Gastroesophageal sphincter (tissue), 4 donors: ENCODE data around the gene NRF1. TPM values are rescaled to one million over a fixed set of nuclear protein-coding genes. Genes with fewer than 3 reads are reported as not detected.

Experiments
- ATAC-seq: fragments of 150-250 bp; one replicate; pipeline ENCODE4 v1.9.1; 2016; ENCODE audit warnings: mild to moderate bottlenecking, moderate library complexity
- H3K27ac ChIP-seq, 4 donors: fragments of 200-600 bp; sonication (generic) in 3 of 4; 1 replicate in 3 of 4; 2 replicates in 1 of 4; pipeline ENCODE4 v1.5.1; 2016 to 2019
- H3K27me3 ChIP-seq: fragments of 200-600 bp; sonication (generic); one replicate; pipeline ENCODE4 v1.5.1; 2019
- H3K36me3 ChIP-seq, 2 donors: fragments of 200-600 bp; sonication (generic); one replicate each; pipeline ENCODE4 v1.5.1; 2019; ENCODE audit warnings: control low read depth in 1 of 2
- H3K4me1 ChIP-seq, 3 donors: fragments of 200-600 bp; sonication (generic); 1 replicate in 2 of 3; 2 replicates in 1 of 3; pipeline ENCODE4 v1.5.1; 2016 to 2019; ENCODE audit warnings: control low read depth in 2 of 3
- H3K4me3 ChIP-seq, 2 donors: fragments of 200-600 bp; sonication (generic); one replicate each; pipeline ENCODE4 v1.5.1; 2019; ENCODE audit warnings: mild to moderate bottlenecking in 1 of 2, moderate library complexity in 1 of 2
- H3K9me3 ChIP-seq, 3 donors: fragments of 200-600 bp; sonication (generic); one replicate each; pipeline ENCODE4 v1.5.1; 2017 to 2019; ENCODE audit warnings: control low read depth in 2 of 3
- EP300 ChIP-seq: sonication (generic); formaldehyde crosslinking; IDR thresholded peaks from one replicate; pipeline ENCODE4 v1.6.1; 2017; ENCODE audit warnings: antibody characterized with exemption, mild to moderate bottlenecking
- POLR2A ChIP-seq, 2 donors: fragments of 450-650 bp; IDR thresholded peaks; one replicate each; pipeline ENCODE4 v1.6.1; 2017; ENCODE audit warnings: antibody characterized with exemption in 2 of 2, mild to moderate bottlenecking in 2 of 2, moderate library complexity in 1 of 2
- POLR2AphosphoS5 ChIP-seq: sonication (generic); formaldehyde crosslinking; IDR thresholded peaks from one replicate; pipeline ENCODE4 v1.6.1; 2017; ENCODE audit warnings: antibody characterized with exemption
- WGBS, 2 donors: methylation state at CpG; one replicate each; pipeline ENCODE4 v1.1.5; 2018; ENCODE audit warnings: low coverage in 1 of 2; 5-methylcytosine and 5-hydroxymethylcytosine counted together
- total RNA-seq, 4 donors: library from RNA; depleted of rRNA; stranded (reverse); fragments of >200 nt; gene quantifications; one replicate each; pipeline ENCODE4 v1.1.0, GENCODE V29; 2016
- TF ChIP-seq, protein P1 (sequence below), 4 experiments: fragments of 200-600 bp in 2 of 4; fragments of 450-650 bp in 2 of 4; sonication (generic) in 1 of 4; IDR thresholded peaks; one replicate each; pipeline ENCODE4 v1.5.1; 2017 to 2019; ENCODE audit warnings: antibody characterized with exemption in 4 of 4, mild to moderate bottlenecking in 2 of 4, moderate library complexity in 2 of 4

Gene NRF1
- total RNA-seq, 4 donors from 2014 or later, result 7.8 to 20.5 (median 17.0) TPM

DNA sequence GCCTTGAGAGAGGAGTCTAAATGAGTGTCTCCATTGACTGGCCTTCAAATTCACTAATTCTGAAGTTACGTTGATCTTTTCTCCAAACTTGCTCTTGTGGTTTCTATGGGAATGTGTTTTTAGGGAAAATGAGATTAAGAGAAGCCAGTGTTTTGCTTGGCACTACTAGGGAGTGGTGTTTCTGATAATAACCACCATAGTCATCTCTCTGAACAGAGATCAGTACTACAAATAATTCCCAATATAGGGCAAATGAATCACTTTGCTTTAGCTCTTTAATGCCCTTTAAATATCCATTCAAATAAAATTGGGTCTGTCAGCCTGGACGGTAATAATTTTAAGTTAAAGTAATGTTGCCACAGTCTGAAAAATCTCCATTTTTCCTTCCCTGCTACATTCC is 90.8 kb downstream of the NRF1 start:
- WGBS, 2 donors, result 78 to 93% methylated on average over 2 of the region's 2 CpGs
- no peak for ATAC-seq
- peaks cover 0 to 23% of the 10 kb centered on the region in 2 donors for H3K36me3 ChIP-seq
- no peaks in the 10 kb centered on the region for H3K27me3 ChIP-seq
- no peak overlapping the region for H3K27ac ChIP-seq
- no peak overlapping the region for H3K4me3 ChIP-seq
- H3K9me3 ChIP-seq, result no peaks in the 10 kb centered on the region
- no peaks in the 10 kb centered on the region for H3K4me1 ChIP-seq
- no peak for TF ChIP-seq EP300
- TF ChIP-seq, protein P1, sequence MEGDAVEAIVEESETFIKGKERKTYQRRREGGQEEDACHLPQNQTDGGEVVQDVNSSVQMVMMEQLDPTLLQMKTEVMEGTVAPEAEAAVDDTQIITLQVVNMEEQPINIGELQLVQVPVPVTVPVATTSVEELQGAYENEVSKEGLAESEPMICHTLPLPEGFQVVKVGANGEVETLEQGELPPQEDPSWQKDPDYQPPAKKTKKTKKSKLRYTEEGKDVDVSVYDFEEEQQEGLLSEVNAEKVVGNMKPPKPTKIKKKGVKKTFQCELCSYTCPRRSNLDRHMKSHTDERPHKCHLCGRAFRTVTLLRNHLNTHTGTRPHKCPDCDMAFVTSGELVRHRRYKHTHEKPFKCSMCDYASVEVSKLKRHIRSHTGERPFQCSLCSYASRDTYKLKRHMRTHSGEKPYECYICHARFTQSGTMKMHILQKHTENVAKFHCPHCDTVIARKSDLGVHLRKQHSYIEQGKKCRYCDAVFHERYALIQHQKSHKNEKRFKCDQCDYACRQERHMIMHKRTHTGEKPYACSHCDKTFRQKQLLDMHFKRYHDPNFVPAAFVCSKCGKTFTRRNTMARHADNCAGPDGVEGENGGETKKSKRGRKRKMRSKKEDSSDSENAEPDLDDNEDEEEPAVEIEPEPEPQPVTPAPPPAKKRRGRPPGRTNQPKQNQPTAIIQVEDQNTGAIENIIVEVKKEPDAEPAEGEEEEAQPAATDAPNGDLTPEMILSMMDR (IDR thresholded peaks at IDR 0.05), result no peak
- no peak for TF ChIP-seq POLR2A (IDR thresholded peaks at IDR 0.05)
- no peak for TF ChIP-seq POLR2AphosphoS5

DNA sequence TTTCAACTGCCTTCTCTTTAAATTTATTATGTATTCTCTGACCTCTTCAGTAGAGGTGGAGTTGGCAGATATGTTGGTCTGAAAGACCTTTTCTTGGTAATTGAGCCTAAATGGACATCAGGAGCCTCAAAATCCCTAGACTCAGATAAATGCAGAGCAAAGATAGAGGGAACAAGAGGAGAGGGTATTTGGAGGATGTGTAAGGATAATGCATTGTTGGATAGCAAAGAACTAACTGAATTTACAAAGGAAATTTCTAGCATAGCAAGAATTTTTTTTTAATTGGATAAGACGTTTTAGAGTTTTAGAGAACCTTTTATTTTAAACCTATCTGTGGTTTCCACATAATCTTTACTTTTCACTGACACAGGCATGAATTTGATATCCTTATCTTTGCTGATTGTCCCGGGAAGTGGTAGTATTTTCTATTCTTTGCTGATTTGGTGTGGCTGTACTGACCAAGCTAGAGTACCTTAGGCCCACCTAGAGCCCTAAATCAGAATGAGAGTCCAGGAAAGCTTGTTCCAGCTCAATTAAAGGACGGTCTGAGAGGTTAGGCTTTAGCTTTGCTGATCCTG is 91.3 kb downstream of the NRF1 start:
- Histone ChIP-seq H3K4me3 (no peak overlapping the region), H3K27ac (no peak overlapping the region), H3K27me3 (no peaks in the 10 kb centered on the region), H3K4me1 (no peaks in the 10 kb centered on the region), H3K9me3 (no peaks in the 10 kb centered on the region), H3K36me3 (peaks cover 0 to 19% of the 10 kb centered on the region in 2 donors)
- TF ChIP-seq POLR2AphosphoS5 (no peak), POLR2A (IDR thresholded peaks at IDR 0.05) (no peak), EP300 (no peak)
- TF ChIP-seq, protein P1 (IDR thresholded peaks at IDR 0.05), result no peak
- WGBS, 2 donors, result 69 to 74% methylated on average over 2 to 3 of the region's 3 CpGs
- no peak for ATAC-seq

DNA sequence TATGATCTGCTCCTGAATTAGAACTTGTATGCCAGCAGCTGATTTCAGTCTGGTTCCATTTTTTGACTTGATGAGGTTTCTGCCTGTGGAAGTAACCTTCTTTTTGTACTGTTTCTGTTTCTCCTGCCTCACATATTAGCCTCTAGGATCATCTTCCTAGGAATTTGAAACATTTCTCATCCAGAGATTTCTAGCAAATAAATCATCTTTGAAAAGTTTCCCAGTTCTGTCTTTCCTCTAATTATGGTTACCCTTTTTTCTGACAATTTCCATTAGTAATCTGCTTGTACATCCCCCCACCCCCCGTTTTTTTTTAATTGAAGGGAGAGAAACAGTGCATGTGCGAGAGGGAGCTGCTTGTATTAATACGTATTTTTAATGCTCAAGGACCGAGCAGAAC is 92.2 kb downstream of the NRF1 start:
- ATAC-seq, result no peak
- H3K4me3 ChIP-seq, result no peak overlapping the region
- H3K27me3 ChIP-seq, result no peaks in the 10 kb centered on the region
- H3K36me3 ChIP-seq, result peaks cover 0 to 23% of the 10 kb centered on the region in 2 donors
- no peaks in the 10 kb centered on the region for H3K4me1 ChIP-seq
- WGBS, 2 donors, result 83% methylated on average over 3 to 4 of the region's 4 CpGs
- no peaks in the 10 kb centered on the region for H3K9me3 ChIP-seq
- TF ChIP-seq EP300, result no peak
- TF ChIP-seq POLR2A (IDR thresholded peaks at IDR 0.05), result no peak
- TF ChIP-seq, protein P1 (IDR thresholded peaks at IDR 0.05), result no peak
- no peak for TF ChIP-seq POLR2AphosphoS5
- no peak overlapping the region for H3K27ac ChIP-seq

DNA sequence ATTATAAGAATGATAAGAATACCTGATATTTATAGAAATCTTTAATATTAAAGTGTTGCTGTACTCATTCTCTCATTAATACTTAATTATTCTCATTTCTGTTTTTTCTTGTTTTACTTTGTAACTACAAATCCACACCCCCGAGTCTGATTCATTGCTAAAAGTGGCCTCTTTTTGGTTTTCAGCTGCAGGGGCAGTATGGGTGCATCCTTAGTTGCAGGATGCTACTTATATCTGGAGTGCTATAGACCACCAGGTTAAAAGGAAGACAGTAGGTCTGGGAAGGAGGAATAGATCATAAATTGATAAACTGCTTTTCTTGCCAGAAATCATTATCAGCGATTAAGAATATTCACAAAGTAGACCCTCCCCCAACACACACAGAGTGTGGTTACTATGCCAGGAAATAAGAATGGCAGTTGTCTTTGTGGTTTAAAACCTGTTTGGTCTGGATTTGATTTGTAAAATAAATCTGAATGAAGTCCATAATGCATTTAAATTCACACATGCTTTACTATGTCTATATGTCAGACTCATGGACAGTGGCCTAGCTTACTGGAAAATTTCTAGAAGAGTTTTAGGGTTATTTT is 96.5 kb downstream of the NRF1 start:
- H3K4me3 ChIP-seq, result no peak overlapping the region
- 77 to 83% methylated on average over 1 to 2 of the region's 2 CpGs for WGBS, 2 donors
- TF ChIP-seq EP300 (no peak), POLR2A (IDR thresholded peaks at IDR 0.05) (no peak), POLR2AphosphoS5 (no peak)
- TF ChIP-seq, protein P1 (IDR thresholded peaks at IDR 0.05), result no peak
- H3K9me3 ChIP-seq, result no peaks in the 10 kb centered on the region
- H3K36me3 ChIP-seq, result peaks cover 4 to 66% of the 10 kb centered on the region in 2 donors
- no peaks in the 10 kb centered on the region for H3K4me1 ChIP-seq
- H3K27ac ChIP-seq, result no peak overlapping the region
- ATAC-seq, result no peak
- H3K27me3 ChIP-seq, result no peaks in the 10 kb centered on the region

DNA sequence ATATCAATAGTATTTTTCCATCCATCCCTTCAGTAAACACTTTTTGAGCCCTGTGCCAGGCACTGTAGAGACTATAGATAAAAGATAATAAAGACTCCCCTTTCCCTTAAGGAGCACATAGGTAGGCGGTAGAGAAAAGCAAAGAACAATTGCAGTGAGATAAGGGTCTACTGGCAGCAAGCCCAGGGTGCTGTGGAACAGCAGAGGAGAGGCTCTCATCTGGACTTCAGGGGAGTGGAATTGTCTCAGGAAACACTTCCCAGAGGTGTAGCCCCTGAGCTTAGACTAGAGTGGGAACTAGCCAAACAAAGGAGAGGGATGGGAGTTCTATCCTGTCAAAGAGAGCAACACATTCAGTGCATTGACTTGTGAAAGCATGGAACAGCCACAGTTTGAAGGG is 102.0 kb downstream of the NRF1 start:
- H3K4me3 ChIP-seq, result no peak overlapping the region
- H3K36me3 ChIP-seq, result peaks cover 4 to 96% of the 10 kb centered on the region in 2 donors
- H3K27ac ChIP-seq, result no peak overlapping the region
- H3K4me1 ChIP-seq, result no peaks in the 10 kb centered on the region
- WGBS, 2 donors, result 86 to 100% methylated on average over 1 of the region's 1 CpG
- ATAC-seq, result no peak
- H3K9me3 ChIP-seq, result no peaks in the 10 kb centered on the region
- H3K27me3 ChIP-seq, result no peaks in the 10 kb centered on the region
- TF ChIP-seq EP300 (no peak), POLR2AphosphoS5 (no peak), POLR2A (IDR thresholded peaks at IDR 0.05) (no peak)
- TF ChIP-seq, protein P1 (IDR thresholded peaks at IDR 0.05), result no peak
